ENCODE data around the gene LYZ.

Gene LYZ

GRCh38 chr12:69397978-69398377 lies 49.8 kb downstream of the LYZ start:
- no peaks in the 10 kb centered on the region for H3K27me3 ChIP-seq (ENCODE audit: control insufficient read depth, insufficient read depth, low read length)
- no peak overlapping the region for H3K4me3 ChIP-seq (ENCODE audit: low read length)
- no peaks in the 10 kb centered on the region for H3K36me3 ChIP-seq (ENCODE audit: control insufficient read depth, insufficient read depth, low read length)
- no peaks in the 10 kb centered on the region for H3K4me1 ChIP-seq (ENCODE audit: control insufficient read depth, insufficient read depth, low read length)
- H3K9ac ChIP-seq (ENCODE audit: low read length), result no peak overlapping the region
- no peaks in the 10 kb centered on the region for H3K9me3 ChIP-seq (ENCODE audit: control insufficient read depth, low read length)

DNA sequence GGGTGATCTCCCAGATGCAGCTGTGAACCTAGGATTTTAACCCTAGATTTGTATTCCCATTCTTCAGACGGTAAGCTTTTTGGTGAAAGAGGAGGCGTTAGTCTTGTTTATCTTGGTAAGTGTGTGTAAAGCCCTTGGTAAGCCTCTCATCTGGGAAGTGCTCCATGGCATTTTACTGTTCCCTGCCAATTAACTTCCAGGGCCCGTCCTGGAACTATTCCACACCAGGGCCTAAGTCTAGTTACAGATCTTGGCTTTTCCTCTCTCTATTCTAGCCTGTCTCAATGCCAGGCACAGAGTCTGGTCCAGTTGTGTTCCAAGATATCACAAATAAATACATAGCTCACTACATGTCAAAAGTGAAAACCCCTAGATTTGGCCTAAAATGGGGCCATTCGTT lies 53.8 kb downstream of the LYZ start:
- Histone ChIP-seq H3K4me1 (ENCODE audit: control insufficient read depth, insufficient read depth, low read length) (no peaks in the 10 kb centered on the region), H3K9me3 (ENCODE audit: control insufficient read depth, low read length) (no peaks in the 10 kb centered on the region), H3K36me3 (ENCODE audit: control insufficient read depth, insufficient read depth, low read length) (no peaks in the 10 kb centered on the region), H3K27me3 (ENCODE audit: control insufficient read depth, insufficient read depth, low read length) (no peaks in the 10 kb centered on the region), H3K4me3 (ENCODE audit: low read length) (no peak overlapping the region), H3K9ac (ENCODE audit: low read length) (no peak overlapping the region)

Measured in mucosa of stomach (tissue), 1 donor.